Panc1 (cell line): ENCODE measurements around the gene VAC14. TPM values are rescaled to one million over a fixed set of nuclear protein-coding genes. Genes with fewer than 3 reads are reported as not detected.

Experiments used
- ATAC-seq: fragments of 200-7000 bp; cut with Tn5 transposase; 2 replicates; pipeline ENCODE4 v1.9.1; 2020; ENCODE audit warnings: mild to moderate bottlenecking, moderate library complexity
- BruUV-seq: library from RNA; stranded (reverse); fragments of 400-500 nt; replicated peaks from 2 replicates; lab custom pipeline; 2021; lab: Mats Ljungman, UMichigan
- CTCF ChIA-PET: fragments of 300-600 bp; sonication (Branson Sonifier 250); formaldehyde crosslinking; loops from one replicate; lab custom pipeline; 2022; ENCODE audit warnings: antibody characterized with exemption; lab: Charles Lee
- POLR2A ChIA-PET: fragments of 300-600 bp; sonication (Branson Sonifier 250); formaldehyde crosslinking; loops from one replicate; lab custom pipeline; 2022; ENCODE audit warnings: antibody characterized with exemption; lab: Charles Lee
- DNase-seq: peaks from one replicate; pipeline ENCODE4 v3.0.0-alpha.2; 2010; ENCODE audit warnings: low read depth, low spot score
- H3K27ac ChIP-seq: 2 replicates; pipeline ENCODE4 v1.5.1; 2011; ENCODE audit warnings: mild to moderate bottlenecking, low read length, inconsistent platforms
- H3K27me3 ChIP-seq: fragments of 200-500 bp; sonication (Bioruptor generic); 2 replicates; pipeline ENCODE4 v1.6.0; 2014; ENCODE audit warnings: low read length, inconsistent platforms; ENCODE audit not compliant: control insufficient read depth, insufficient read depth
- H3K36me3 ChIP-seq: fragments of 200-500 bp; sonication (Bioruptor generic); 2 replicates; pipeline ENCODE4 v1.5.1; 2014; ENCODE audit warnings: inconsistent platforms, mild to moderate bottlenecking, low read length, moderate library complexity; ENCODE audit not compliant: control insufficient read depth, insufficient read depth
- H3K4me1 ChIP-seq: 2 replicates; pipeline ENCODE4 v1.5.1; 2011; ENCODE audit warnings: inconsistent platforms, mild to moderate bottlenecking, low read length, moderate library complexity; ENCODE audit not compliant: control insufficient read depth, insufficient read depth
- H3K4me3 ChIP-seq, 2 experiments: 2 replicates each; pipeline ENCODE4 v1.5.1; 2011 to 2012; ENCODE audit warnings: low read depth in 2 of 2, low read length in 2 of 2, mild to moderate bottlenecking in 2 of 2, inconsistent platforms in 1 of 2, moderate library complexity in 1 of 2
- H3K9me3 ChIP-seq: fragments of 200-500 bp; sonication (Bioruptor generic); 2 replicates; pipeline ENCODE4 v1.5.1; 2014; ENCODE audit warnings: low read depth, mild to moderate bottlenecking, inconsistent platforms, low read length, moderate library complexity; ENCODE audit not compliant: control insufficient read depth, insufficient read depth
- CTCF ChIP-seq: fragments of 450-650 bp; IDR thresholded peaks from 2 replicates; pipeline ENCODE4 v1.5.1; 2017; ENCODE audit warnings: mild to moderate bottlenecking
- POLR2AphosphoS5 ChIP-seq: IDR thresholded peaks from 2 replicates; pipeline ENCODE4 v1.6.1; 2012; ENCODE audit warnings: mild to moderate bottlenecking, low read depth, low read length, moderate library complexity
- REST ChIP-seq, 2 experiments: IDR thresholded peaks; 2 replicates each; pipeline ENCODE4 v1.6.1; 2011 to 2012; ENCODE audit warnings: low read depth in 2 of 2, control low read depth in 1 of 2, low read length in 1 of 2, mild to moderate bottlenecking in 1 of 2, moderate library complexity in 1 of 2; ENCODE audit not compliant: insufficient read depth in 1 of 2
- SIN3A ChIP-seq: IDR thresholded peaks from 2 replicates; pipeline ENCODE4 v1.6.1; 2012; ENCODE audit warnings: low read depth, mild to moderate bottlenecking, low read length, moderate library complexity, borderline replicate concordance; ENCODE audit not compliant: insufficient read depth
- TCF7L2 ChIP-seq: IDR thresholded peaks from 2 replicates; pipeline ENCODE4 v1.6.1; 2011; ENCODE audit warnings: mild to moderate bottlenecking, low read depth, low read length, inconsistent platforms
- in situ Hi-C: cut with HindIII; loops from 2 replicates; pipeline ENCODE4 v1.10.0; 2016; ENCODE audit warnings: low sequenced_read_pairs, low pct_unique_long_range_greater_than_20kb
- intact Hi-C: fragments of 100-400 bp; cut with micrococcal nuclease; formaldehyde crosslinking; loops from one replicate; pipeline ENCODE4 v1.10.0; 2022; ENCODE audit not compliant: unreplicated experiment
- total RNA-seq: library from RNA; stranded (reverse); gene quantifications from one replicate; pipeline ENCODE4 v1.2.1, GENCODE V29; 2021; ENCODE audit not compliant: unreplicated experiment

Gene VAC14
- total RNA-seq, 1 experiment from 2014 or later: 37.9 TPM

- in situ Hi-C loops (no loop called here), intact Hi-C loops (no loop called here)
- Histone ChIP-seq H3K9me3 (no peaks in the 10 kb centered on the region), H3K4me3 (no peak overlapping the region), H3K27ac (no peak overlapping the region), H3K27me3 (no peaks in the 10 kb centered on the region), H3K36me3 (no peaks in the 10 kb centered on the region), H3K4me1 (peaks cover 2% of the 10 kb centered on the region; the same call in 1 of the 2 replicates)
- BruUV-seq: no TSS peak
- ChIA-PET CTCF (no interaction called here), POLR2A (no interaction called here)
- ATAC-seq: no peak
- no peak for DNase-seq
- TF ChIP-seq REST (IDR thresholded peaks at IDR 0.05; ENCODE audit: insufficient read depth in 1 of 2, low read depth in 2 of 2, low read length in 1 of 2): no peak
- no peak for TF ChIP-seq SIN3A
- no peak for TF ChIP-seq CTCF
- TF ChIP-seq TCF7L2: no peak
- no peak for TF ChIP-seq POLR2AphosphoS5
These were observed 40.7 kb downstream of the VAC14 start for GRCh38 chr16:70760221-70760620.

- intact Hi-C loops: no loop called here
- H3K9me3 ChIP-seq: no peaks in the 10 kb centered on the region
- H3K36me3 ChIP-seq: no peaks in the 10 kb centered on the region
- POLR2A ChIA-PET: no interaction called here
- DNase-seq: no peak
- no peak overlapping the region for H3K27ac ChIP-seq
- no TSS peak for BruUV-seq
- no peak for TF ChIP-seq SIN3A
- TF ChIP-seq REST (IDR thresholded peaks at IDR 0.05; ENCODE audit: insufficient read depth in 1 of 2, low read depth in 2 of 2, low read length in 1 of 2): no peak
- TF ChIP-seq TCF7L2: no peak
- no peak for TF ChIP-seq POLR2AphosphoS5
- H3K27me3 ChIP-seq: no peaks in the 10 kb centered on the region
- no peak for ATAC-seq
- in situ Hi-C loops: no loop called here
- no peak overlapping the region for H3K4me3 ChIP-seq
- CTCF ChIA-PET: no interaction called here
- H3K4me1 ChIP-seq: peaks cover 2% of the 10 kb centered on the region; the same call in 1 of the 2 replicates
These were observed 41.3 kb downstream of the VAC14 start for GRCh38 chr16:70759666-70760065.
